SK-N-MC (cell line): ENCODE measurements around the gene RPL31.

Source experiments
- EZH2 ChIP-seq: fragments of 200-600 bp; sonication (generic); IDR thresholded peaks from one replicate; pipeline ENCODE4 v1.6.1; 2017; ENCODE audit warnings: antibody characterized with exemption
- FOXP2 ChIP-seq: optimal IDR thresholded peaks from 2 replicates; pipeline ENCODE3; 2011; ENCODE audit warnings: mild to moderate bottlenecking, moderate library complexity; ENCODE audit not compliant: insufficient read depth; ENCODE audit errors: extremely low read length, control extremely low read depth
- POLR2AphosphoS5 ChIP-seq: IDR thresholded peaks from 2 replicates; pipeline ENCODE4 v1.6.1; 2012; ENCODE audit warnings: mild to moderate bottlenecking, low read depth, low read length, borderline replicate concordance

- no peak; the same call in 1 of the 2 replicates for TF ChIP-seq POLR2AphosphoS5
- TF ChIP-seq EZH2: no peak
- no peak for TF ChIP-seq FOXP2
These were observed 20.1 kb downstream of the RPL31 start for GRCh38 chr2:101022221-101022620.
